CD4-positive, alpha-beta T cell treated with Interferon alpha-2 for 1 hour (primary cell): ENCODE measurements around the gene F13B.
"Not testable (repeated sequence)": the region's sequence is repeated elsewhere in the genome, so short reads cannot be mapped to it uniquely, and the experiment has no call there.

Experiments used
- DNase-seq, 2 donors: peaks; one replicate each; pipeline ENCODE4 v3.0.0-alpha.2; 2020 to 2022

Gene F13B, protein sequence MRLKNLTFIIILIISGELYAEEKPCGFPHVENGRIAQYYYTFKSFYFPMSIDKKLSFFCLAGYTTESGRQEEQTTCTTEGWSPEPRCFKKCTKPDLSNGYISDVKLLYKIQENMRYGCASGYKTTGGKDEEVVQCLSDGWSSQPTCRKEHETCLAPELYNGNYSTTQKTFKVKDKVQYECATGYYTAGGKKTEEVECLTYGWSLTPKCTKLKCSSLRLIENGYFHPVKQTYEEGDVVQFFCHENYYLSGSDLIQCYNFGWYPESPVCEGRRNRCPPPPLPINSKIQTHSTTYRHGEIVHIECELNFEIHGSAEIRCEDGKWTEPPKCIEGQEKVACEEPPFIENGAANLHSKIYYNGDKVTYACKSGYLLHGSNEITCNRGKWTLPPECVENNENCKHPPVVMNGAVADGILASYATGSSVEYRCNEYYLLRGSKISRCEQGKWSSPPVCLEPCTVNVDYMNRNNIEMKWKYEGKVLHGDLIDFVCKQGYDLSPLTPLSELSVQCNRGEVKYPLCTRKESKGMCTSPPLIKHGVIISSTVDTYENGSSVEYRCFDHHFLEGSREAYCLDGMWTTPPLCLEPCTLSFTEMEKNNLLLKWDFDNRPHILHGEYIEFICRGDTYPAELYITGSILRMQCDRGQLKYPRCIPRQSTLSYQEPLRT

DNA sequence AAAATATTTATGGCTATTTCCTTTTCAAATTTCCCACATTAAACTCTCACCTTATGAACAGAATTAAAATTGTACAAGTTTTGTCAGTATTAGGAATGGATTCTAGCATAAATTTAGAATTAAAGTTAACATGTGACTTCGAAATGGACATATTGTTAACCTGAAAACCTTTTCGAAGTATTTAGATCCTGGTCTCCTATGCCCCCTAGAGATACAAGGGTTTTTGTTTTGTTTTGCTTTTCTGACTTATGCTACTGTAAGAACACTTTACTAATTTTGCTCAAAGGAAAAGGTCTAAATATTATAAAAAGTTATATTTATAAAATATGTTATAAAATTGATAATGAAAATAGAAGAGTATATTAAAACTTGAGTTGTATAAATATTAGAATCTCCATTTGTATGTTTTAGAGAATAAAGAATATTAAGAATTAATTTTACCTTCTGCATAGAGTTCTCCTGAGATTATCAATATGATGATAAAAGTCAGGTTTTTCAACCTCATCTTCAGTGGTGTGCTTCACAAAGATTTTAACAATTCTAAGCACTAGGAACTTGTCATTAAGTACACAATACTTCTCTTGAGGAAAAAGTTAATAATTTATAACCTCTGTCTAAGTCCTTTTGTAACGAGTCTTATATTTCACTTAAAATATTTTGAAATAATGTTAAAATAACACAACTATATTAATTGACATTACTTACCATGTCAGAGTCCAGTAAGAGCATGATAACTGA, at the start of gene F13B:
F13B (minus strand) TSS at position 542 of the 738 bp plus-strand sequence; CDS start at position 505, 37 bp downstream.
- no peak for DNase-seq

DNA sequence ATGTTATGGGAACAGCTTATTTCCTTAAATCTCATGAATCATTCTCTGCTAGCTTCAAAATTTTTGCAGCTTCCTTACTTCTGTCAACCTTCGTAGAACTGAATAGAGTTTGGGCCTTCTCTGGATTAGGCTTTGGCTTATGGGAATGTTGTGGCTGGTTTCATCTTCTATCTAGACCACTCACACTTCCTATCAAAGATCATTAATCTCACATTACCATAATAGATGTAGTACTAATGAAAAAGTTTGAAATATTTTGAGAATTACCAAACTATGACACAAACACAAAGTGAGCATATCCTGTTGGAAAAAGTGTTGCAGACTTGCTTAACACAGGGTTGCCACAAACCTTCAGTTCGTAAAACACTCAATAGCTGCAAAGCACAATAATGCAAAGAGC, 49.1 kb upstream of the F13B start:
- DNase-seq = no peak

DNA sequence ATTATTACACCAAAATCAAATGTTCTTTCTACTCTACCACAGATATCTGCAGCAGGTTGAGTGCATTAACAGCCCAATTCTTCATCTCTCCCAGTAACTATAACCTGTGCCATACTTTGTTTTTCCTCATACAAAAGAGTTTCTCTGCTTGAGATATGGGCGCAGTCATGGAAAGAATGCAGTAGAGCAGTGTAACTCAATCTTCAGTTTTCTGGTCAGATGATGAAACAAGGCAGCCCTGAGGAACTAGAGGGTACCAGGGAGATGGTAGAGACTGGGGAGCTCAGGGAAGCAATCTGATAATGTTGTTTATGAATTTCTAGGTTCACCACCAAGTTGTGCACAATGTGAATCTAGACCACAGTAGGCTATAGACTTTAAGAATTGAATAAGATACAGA, 39.8 kb upstream of the F13B start:
- DNase-seq = no peak

DNA sequence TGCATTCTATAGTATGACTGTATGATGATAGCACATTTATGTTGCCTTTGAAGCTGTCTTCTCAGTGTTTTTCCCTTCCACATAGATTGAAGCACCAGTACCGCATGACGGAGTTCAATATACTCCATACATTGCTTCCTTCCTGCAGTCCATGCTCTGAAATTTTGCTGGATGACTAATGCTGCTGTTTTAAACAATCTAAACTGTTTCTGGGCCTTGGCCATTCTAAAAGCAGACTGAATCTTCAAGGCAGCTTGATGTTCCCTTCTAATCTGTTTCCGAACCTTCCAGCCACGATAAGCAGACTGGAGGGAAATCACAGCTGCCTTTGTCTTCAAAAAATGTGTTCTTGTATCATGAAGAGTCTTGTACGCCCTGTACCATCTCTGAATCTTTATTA, 36.2 kb upstream of the F13B start:
- DNase-seq = no peak

DNA sequence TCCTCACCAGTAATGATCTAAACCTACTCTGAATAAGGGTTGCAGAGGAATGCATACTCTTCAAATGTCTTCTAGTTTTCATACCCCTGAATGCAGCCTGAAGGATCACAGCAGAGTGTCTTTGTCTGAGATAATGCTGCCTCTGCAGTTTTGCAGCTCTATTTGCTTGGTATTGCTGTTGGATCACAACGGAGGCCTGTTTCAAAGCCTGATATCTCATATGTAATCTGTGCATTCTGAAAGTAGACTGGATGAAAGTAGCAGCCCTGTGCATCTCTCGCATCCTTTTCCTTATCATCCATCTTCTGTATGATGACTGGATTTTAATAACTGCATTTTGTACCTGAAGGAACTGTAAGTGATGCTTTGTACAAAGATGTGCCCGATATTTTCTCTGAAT, 34.9 kb upstream of the F13B start:
- DNase-seq = no peak

DNA sequence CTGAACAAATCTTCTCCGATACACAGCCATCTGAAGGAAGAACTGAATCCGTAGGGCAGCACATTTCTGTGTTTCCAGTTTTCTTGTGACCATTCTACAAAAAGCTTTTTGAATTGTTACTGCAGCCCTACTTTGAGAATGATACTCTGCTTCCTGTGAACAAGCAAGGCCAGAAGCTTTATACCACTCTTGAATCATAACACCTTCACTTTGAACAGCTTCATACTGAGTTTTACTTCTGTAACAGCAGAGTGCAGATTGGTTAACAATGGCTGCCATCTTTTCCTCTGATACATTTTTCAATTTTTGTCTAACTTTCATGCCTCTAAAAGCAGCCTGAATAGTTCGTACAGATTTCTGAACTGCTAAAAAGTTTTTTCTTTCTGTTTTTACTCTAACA, 33.6 kb upstream of the F13B start:
- DNase-seq = no peak

DNA sequence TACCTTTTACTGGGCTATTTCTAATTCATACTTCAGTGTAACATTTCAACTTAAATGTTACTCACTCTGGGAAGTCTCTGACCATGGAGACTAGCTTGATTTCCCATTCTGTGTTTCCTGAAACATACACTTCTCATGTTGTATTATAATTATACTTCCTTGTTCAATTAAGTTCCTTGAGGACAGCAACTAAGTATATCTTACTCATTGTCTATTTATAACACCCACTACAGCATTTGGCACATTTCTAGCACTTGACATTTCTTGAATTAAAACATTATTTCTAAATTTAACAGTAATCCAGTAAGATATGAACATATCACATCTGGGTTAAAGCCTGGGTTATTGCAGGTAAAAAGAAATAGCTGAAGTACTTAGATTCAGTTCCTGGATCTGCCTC, 32.4 kb upstream of the F13B start:
- DNase-seq = no peak

DNA sequence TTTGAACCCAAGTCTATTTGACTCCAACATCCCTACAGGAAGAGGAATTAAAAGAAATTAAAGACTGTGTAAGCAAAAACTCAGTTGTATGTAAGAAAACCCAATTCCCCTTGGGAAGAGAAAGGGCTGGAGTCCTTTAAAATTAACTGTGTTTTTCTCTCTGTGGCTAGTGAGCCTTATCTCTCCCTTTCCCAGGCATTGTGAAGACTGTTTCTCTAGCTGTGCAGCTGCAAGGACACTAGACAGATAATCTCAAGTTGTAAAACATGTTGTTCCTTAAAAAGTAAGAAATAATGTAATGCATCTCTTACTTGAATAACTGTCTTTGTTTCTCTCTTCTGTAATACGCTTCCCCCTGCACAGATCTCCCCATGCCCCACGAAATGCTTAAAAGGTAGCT, 29.9 kb upstream of the F13B start:
- not testable (repeated sequence) for DNase-seq

DNA sequence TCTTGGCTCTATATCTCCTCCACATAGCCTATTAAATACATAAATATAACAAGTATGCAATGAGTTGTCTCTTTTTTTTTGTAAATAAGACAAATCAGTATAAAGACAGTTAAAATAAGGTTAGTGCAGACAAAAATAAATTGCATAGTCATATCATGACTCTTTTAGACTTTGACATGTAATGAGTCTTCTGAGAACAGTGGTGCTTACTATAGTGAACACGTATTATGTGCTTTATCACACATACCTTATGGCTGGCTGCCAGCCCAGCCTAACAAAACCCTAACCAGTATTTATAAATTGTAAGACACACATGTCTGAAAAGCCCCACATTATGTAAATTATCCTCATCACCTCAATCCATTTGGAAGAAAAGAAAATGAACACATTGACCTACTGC, 29.1 kb upstream of the F13B start:
- DNase-seq = no peak

DNA sequence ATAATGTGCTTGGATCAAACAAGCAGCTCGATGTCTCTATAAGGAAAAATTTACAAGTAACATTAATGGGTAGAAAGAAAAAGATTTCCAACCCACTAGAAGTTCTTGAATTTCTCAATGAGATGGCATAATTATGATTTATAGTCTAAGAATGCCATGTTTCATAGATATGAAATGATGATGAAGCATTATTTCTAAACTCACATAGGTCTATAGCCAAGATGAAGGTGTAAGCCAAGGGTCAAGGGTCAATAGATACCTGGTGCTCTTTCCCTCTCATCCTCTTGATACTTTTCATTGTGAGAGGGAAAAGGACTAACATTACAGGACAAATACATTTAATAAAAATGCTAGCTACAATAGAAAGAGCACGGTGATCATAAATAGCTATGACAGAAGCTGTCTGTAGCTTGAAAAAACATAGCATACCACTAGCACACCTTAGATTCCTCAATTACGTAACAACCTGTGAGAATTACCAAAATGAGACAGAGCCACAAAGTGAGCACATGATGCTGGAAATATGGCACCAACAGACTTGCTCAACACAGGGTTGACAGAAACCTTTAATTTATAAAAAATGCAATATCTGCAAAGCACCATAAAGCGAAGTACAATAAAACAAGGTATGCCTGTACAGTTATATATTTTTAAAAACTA, 26.3 kb upstream of the F13B start:
- DNase-seq = no peak

DNA sequence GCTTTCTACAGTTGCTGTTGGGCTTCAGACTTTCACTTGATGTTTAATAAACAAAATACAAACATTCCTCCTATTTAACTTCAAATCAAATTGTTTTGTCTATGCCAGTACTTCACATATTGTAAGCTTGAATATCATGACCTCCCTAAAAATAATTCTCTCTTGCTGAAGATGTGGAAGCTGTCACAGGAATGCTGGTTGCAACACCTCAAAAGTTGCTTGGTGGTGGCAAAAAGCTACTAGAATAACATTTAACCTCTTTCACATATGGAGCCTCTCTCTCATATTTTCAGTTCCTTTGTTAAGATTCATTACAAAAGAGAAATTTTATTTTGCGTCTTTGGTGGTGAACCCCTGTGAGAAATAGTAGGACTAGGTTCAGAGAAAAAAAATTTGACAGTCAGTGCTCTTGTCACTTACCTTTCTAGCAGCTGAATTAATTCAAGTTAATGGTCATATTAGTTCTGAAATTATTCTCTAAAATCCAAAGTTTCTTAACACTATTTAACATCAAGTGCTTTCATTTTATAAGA, 25.5 kb upstream of the F13B start:
- DNase-seq = no peak

DNA sequence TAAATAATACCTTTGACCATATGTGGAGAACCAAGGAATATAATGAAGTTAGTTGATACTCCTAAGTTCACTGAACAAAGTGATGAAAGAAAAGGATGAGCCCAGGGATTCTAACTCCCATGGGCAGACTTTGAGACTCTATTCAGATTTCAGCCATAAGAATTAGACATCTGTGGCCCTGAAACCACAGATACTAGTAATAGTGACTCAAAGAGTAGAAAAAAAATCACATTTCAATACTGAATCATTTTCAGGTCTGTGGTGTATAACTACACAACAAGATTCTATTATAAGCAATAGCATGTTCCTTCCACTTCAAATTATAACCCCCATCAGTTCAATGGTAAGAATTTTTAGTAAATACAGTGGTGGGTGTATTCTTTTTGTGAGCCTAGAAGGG, 16.4 kb upstream of the F13B start:
- DNase-seq = no peak

DNA sequence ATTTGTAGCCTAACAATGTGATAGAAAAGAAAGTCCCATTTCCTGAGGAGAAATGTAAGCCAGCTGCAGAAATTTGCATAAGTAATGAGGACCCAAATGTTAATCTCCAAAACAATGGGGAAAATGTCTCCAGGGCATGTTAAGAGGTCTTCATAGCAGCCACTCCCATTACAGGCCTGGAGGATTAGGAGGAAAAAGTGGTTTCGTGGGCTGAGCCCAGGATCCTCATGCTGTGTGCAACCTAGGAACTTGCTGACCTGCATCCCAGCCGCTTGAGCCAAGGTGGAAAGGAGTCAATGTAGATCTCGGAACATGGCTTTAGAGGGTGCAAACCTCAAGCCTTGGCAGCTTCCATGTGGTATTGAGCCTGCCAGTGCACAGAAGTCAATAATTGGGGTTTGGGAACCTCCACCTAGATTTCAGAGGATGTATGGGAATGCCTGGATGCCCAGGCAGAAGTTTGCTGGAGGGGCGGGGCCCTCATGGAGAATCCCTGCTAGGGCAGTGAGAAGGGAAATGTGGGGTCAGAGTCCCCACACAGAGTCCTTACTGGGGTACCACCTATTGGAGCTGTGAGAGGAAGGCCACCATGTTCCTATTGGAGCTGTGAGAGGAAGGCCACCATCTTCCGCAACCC, 14.2 kb upstream of the F13B start:
- no peak for DNase-seq

DNA sequence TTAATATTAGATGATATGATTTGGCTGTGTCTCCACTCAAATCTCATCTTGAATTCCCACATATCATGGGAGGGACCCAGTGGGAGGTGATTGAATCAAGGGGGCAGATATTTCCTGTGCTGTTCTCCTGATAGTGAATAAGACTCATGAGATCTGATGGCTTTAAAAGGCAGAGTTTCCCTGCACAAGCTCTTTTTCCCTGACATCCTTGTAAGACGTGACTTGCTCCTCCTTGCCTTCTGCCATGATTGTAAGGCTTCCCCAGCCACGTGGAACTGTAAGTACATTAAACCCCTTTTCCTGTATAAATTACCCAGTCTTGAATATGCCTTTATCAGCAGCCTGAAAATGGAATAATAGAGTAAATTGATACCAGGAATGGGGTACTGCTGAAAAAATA, 13.3 kb upstream of the F13B start:
- no peak for DNase-seq

DNA sequence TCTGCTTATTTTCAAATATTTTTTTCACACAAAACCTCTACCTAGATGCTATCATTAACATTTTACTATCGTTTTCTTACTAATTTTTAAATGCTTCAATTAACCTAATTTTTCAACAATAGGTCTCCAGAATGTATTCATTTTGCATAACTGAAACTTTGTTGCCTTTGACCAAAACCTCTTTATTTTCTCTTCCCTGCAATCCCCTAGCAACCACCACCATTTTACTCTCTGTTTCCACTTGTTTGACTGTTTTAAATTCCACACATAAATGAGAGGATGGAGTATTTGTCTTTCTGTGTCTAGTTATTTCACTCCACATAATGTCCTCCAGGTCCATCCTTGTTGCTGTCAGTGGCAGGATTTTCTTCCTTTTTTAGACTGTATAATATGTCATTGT, 9.5 kb upstream of the F13B start:
- no peak for DNase-seq

DNA sequence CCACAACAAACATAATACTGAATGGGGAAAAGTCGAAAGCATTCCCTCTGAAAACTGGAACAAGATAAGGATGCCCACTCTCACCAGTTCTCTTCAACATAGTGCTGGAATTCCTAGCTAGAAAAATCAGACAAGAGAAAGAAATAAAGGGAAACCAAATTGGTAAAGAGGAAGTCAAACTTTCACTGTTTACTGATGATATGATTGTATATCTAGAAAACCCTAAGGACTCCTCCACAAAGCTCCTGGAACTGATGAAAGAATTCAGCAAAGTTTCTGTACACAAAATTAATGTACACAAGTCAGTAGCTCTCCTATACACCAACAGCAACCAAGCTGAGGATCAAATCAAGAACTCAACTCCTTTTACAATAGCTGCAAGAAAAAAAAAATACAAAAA, 6.9 kb upstream of the F13B start:
- no peak for DNase-seq

DNA sequence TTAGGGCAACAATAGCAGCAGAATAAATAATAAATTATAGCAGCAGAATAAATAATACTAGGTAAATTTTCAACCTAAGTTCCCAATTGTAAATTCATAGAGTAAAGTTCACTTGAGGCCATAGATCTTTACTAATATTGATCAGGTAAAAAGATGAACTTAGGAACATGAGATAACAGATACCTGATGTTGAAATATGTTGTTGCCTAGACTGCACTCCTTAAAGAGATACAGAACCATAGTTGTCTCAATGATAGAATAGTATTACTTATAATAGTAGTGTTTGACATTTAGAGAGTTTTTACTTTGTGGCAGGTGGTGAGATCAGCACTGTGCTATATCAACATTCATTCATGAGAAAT, 378 bp upstream of the F13B start:
- no peak for DNase-seq

DNA sequence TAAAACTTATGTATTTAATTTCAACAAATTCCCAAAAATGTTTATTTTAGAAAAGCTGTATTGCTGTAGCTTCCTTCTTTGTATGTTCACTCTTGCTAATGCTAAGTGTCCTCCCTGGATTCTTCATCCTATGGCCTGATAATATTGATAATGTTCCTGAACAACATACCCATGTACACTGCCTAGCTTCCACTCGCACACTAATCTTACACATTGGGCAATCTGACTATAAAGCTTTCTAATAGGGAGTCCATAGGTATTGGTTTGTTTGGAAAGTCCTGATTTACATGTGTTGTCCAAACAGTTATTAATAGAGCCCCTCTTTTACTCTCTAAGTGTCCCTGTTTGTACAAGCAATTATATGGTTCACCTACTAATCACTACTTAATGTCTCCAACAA, 783 bp downstream of the F13B start:
- no peak for DNase-seq

DNA sequence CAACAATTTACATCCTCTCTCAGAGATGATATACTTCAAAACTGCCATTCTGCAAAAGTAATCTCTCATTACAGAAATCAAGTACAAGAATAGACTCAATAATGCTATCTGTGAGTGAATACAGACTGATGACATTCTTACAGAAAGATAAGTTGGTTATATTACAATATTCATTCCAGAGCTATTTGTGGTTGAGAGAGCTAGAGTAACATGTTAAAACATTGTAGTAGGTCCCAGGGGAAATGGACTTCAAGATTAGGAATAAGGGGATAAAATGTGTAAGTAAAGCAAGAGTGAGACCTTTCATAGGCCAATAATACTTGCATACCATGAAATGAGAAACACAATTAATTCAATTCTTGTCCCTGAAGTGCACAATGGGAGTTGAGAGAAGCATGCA, 1.5 kb downstream of the F13B start:
- no peak for DNase-seq

DNA sequence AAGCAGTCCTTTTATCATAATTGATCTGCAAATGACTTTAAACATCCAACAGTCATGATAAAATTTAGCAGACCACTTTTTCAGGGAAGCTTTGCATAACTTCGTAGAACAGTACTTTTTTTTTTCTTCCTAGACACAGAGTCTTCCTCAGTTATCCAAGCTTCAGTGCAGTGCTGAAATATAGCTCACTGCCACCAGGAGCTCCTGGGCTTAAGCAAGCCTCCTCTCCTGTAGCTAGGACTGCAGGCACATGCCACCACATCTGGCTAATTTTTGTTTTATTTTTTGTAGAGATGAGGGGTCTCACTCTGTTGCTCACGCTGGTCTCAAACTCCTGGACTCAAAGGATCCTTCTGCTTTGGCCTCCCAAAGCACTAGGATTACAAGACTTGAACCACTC, 3.8 kb downstream of the F13B start:
- no peak for DNase-seq

DNA sequence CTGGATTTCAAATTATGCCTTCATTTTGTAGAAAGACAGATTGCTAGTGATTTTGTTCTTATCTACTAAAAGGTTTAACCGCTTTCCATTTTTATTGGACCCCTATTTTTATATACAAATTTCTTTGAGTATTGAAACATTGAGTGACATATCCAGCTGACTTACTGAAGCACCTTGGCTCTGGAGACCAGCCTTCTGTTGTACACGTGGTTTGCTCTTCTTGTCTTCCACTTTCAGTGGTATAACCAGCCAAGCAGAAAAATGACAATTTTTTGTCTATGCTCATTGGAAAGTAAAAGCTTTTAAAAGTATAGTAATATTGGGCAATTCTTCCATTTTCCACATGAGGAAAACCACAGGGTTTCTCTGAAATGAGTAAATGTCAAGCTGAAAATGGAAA, 4.4 kb downstream of the F13B start:
- no peak for DNase-seq

DNA sequence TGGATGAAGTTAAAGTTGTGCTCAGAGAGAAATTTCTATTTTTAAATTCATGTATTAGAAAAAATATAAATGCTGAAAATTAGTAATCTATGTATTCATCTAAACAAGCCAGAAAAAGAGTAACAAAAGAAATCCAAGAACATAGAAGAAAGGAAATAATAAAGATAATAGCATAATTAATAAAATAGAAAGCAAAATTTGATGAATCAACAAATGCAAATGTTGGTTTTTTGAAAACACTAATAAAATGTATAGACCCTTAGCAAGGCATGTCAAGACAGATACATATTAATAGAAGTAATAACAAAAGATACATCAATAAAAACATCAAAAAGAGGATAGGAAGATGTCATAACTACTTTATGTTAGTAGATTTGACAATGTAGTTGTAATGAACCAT, 18.0 kb downstream of the F13B start:
- DNase-seq = no peak
